Activated CD4-positive, alpha-beta memory T cell treated with anti-CD3 and anti-CD28 coated beads for 36 hours (primary cell): ENCODE data around the gene CAMKK1. TPM values are rescaled to one million over a fixed set of nuclear protein-coding genes. Genes with fewer than 3 reads are reported as not detected.

Experiments
- CTCF ChIA-PET: fragments of 350-600 bp; sonication (Branson Sonifier 250); formaldehyde crosslinking; loops from one replicate; lab custom pipeline; 2021; ENCODE audit warnings: antibody characterized with exemption, inconsistent platforms; lab: Charles Lee
- POLR2A ChIA-PET: fragments of 350-600 bp; sonication (Branson Sonifier 250); formaldehyde crosslinking; loops from one replicate; lab custom pipeline; 2021; ENCODE audit warnings: antibody characterized with exemption; lab: Charles Lee
- DNase-seq: peaks from one replicate; pipeline ENCODE4 v3.0.0-alpha.2; 2020
- H3K27ac Mint-ChIP-seq: one replicate; pipeline ENCODE4 v1.8.0; 2021; ENCODE audit warnings: mixed read lengths
- H3K27me3 Mint-ChIP-seq: one replicate; pipeline ENCODE4 v1.8.0; 2021; ENCODE audit warnings: mixed read lengths
- H3K36me3 Mint-ChIP-seq: one replicate; pipeline ENCODE4 v1.8.0; 2021; ENCODE audit warnings: mixed read lengths
- H3K4me1 Mint-ChIP-seq: one replicate; pipeline ENCODE4 v1.8.0; 2021; ENCODE audit warnings: low read depth, mixed read lengths
- H3K4me3 Mint-ChIP-seq: one replicate; pipeline ENCODE4 v1.8.0; 2021; ENCODE audit warnings: mild to moderate bottlenecking, mixed read lengths
- H3K9me3 Mint-ChIP-seq: one replicate; pipeline ENCODE4 v1.8.0; 2021; ENCODE audit warnings: mixed read lengths
- intact Hi-C: fragments of 100-400 bp; cut with micrococcal nuclease; formaldehyde crosslinking; loops from one replicate; pipeline ENCODE4 v1.15.1; 2023
- total RNA-seq, 2 experiments: library from RNA; stranded (reverse); gene quantifications; one replicate each; pipeline ENCODE4 v1.2.3, GENCODE V29; 2021

Gene CAMKK1
- total RNA-seq, 2 experiments from 2014 or later, result 3.3 to 3.9 TPM

GRCh38 chr17:3885970-3886369 lies 6.9 kb downstream of the CAMKK1 start:
- ChIA-PET POLR2A (no interaction called here), CTCF (no interaction called here)
- Mint-ChIP-seq H3K4me3 (no peak overlapping the region), H3K36me3 (no peaks in the 10 kb centered on the region), H3K4me1 (peaks cover 24% of the 10 kb centered on the region), H3K27me3 (no peaks in the 10 kb centered on the region), H3K9me3 (no peaks in the 10 kb centered on the region), H3K27ac (no peak overlapping the region)
- no peak for DNase-seq
- intact Hi-C loops, result no loop called here

GRCh38 chr17:3885271-3885670 lies 7.6 kb downstream of the CAMKK1 start:
- intact Hi-C loops, result no loop called here
- ChIA-PET POLR2A (no interaction called here), CTCF (no interaction called here)
- Mint-ChIP-seq H3K36me3 (no peaks in the 10 kb centered on the region), H3K4me1 (peaks cover 20% of the 10 kb centered on the region), H3K27me3 (no peaks in the 10 kb centered on the region), H3K4me3 (no peak overlapping the region), H3K27ac (no peak overlapping the region), H3K9me3 (no peaks in the 10 kb centered on the region)
- DNase-seq, result no peak

- H3K27me3 Mint-ChIP-seq, result no peaks in the 10 kb centered on the region
- H3K4me3 Mint-ChIP-seq, result no peak overlapping the region
- ChIA-PET CTCF (no interaction called here), POLR2A (no interaction called here)
- no peak overlapping the region for H3K27ac Mint-ChIP-seq
- no peak for DNase-seq
- no peaks in the 10 kb centered on the region for H3K36me3 Mint-ChIP-seq
- peaks cover 17% of the 10 kb centered on the region for H3K4me1 Mint-ChIP-seq
- intact Hi-C loops, result no loop called here
- no peaks in the 10 kb centered on the region for H3K9me3 Mint-ChIP-seq
These were observed 8.7 kb downstream of the CAMKK1 start for GRCh38 chr17:3884188-3884587.

GRCh38 chr17:3882276-3882675 lies 10.6 kb downstream of the CAMKK1 start:
- peaks cover 11% of the 10 kb centered on the region for H3K4me1 Mint-ChIP-seq
- intact Hi-C loops, result no loop called here
- no peak for DNase-seq

GRCh38 chr17:3880983-3881382 lies 11.9 kb downstream of the CAMKK1 start:
- ChIA-PET POLR2A (no interaction called here), CTCF (no interaction called here)
- Mint-ChIP-seq H3K27me3 (no peaks in the 10 kb centered on the region), H3K4me3 (no peak overlapping the region), H3K36me3 (no peaks in the 10 kb centered on the region), H3K9me3 (no peaks in the 10 kb centered on the region), H3K27ac (no peak overlapping the region), H3K4me1 (no peaks in the 10 kb centered on the region)
- intact Hi-C loops, result no loop called here
- DNase-seq, result no peak

More at GRCh38 chr17:3882276-3882675, 10.6 kb downstream of the CAMKK1 start:
- ChIA-PET CTCF (no interaction called here), POLR2A (no interaction called here)
- H3K27ac Mint-ChIP-seq, result no peak overlapping the region
- H3K36me3 Mint-ChIP-seq, result no peaks in the 10 kb centered on the region
- no peak overlapping the region for H3K4me3 Mint-ChIP-seq
- no peaks in the 10 kb centered on the region for H3K27me3 Mint-ChIP-seq
- H3K9me3 Mint-ChIP-seq, result no peaks in the 10 kb centered on the region

DNA sequence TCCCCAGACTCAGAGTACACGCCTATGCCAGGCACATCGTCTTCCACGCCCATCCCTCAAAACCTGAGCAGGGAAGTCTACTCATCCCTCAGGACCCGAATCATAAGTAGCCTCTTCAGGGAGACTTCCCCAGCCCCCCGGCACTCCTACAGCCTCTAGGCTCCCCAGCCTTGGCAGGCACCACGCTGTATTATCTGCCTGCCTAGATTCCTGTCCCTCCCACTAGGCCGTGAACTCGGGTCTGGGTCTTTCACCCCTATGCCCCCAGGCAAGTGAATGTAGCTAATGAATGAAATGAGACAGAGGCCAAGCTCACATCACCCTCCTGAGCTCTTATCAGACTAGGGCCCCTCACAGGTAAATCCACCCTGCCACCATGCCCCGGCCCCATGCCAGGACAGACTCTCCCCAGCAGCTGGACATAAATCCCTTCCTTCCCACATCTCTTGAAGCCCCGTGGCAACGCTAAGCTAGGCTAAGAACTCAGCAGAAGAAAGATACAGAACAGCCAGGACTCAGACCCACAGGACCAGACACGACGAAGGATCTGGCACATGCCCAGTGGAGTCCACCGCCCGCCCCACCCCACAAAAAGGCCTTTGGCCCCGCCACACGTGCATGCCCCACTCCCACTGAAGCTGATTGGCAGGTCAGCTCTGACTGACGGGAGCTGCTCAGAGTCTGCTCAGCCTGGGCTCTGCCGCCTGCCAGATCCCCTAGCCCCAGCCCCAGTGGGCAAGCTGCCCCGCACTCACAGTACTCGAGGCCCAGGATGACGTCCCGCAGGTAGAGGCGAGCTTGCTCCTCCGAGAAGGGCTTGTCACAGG lies 13.0 kb downstream of the CAMKK1 start:
- intact Hi-C loops, result no loop called here
- no peaks in the 10 kb centered on the region for H3K27me3 Mint-ChIP-seq
- no peak overlapping the region for H3K4me3 Mint-ChIP-seq
- H3K27ac Mint-ChIP-seq, result no peak overlapping the region
- no peak for DNase-seq
- POLR2A ChIA-PET, result no interaction called here
- CTCF ChIA-PET, result interaction anchor here (1.0 kb wide), 1 partner anchor 16 kb away, joined by 5 read pairs; no protein-coding TSS in a partner anchor
- H3K36me3 Mint-ChIP-seq, result no peaks in the 10 kb centered on the region
- H3K9me3 Mint-ChIP-seq, result no peaks in the 10 kb centered on the region
- H3K4me1 Mint-ChIP-seq, result no peaks in the 10 kb centered on the region

GRCh38 chr17:3879186-3879585 lies 13.7 kb downstream of the CAMKK1 start:
- no peak overlapping the region for H3K4me3 Mint-ChIP-seq
- POLR2A ChIA-PET, result no interaction called here
- CTCF ChIA-PET, result interaction anchor here (0.6 kb wide), 1 partner anchor 33 kb away, joined by 3 read pairs; the partner anchor contains the start of gene NCBP3
- no peaks in the 10 kb centered on the region for H3K27me3 Mint-ChIP-seq
- DNase-seq, result no peak
- H3K9me3 Mint-ChIP-seq, result no peaks in the 10 kb centered on the region
- intact Hi-C loops, result no loop called here
- no peaks in the 10 kb centered on the region for H3K36me3 Mint-ChIP-seq
- H3K27ac Mint-ChIP-seq, result no peak overlapping the region
- H3K4me1 Mint-ChIP-seq, result no peaks in the 10 kb centered on the region

DNA sequence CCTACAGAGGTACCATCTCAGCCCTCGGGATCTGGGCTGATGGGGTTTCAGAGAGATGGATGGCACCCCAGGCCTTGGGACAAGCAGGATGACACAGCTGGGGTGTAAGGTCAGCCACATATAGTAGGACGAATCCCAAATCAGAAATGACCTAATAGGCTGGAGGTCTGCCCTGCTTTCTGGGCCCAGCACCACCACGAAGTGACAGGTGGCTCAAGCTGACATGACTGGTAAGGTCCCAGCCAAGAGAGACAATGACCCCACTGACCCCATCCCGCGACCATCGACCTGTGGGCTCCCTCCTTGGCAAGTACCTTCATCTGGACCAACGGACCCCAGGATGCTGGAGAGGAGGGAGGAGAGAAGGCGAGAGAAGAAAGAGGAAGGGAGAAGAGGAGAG lies 15.6 kb downstream of the CAMKK1 start:
- Mint-ChIP-seq H3K27me3 (no peaks in the 10 kb centered on the region), H3K36me3 (peaks cover 5% of the 10 kb centered on the region), H3K27ac (no peak overlapping the region), H3K4me1 (no peaks in the 10 kb centered on the region), H3K4me3 (no peak overlapping the region), H3K9me3 (no peaks in the 10 kb centered on the region)
- CTCF ChIA-PET, result no interaction called here
- no peak for DNase-seq
- intact Hi-C loops, result no loop called here
- POLR2A ChIA-PET, result no interaction called here

DNA sequence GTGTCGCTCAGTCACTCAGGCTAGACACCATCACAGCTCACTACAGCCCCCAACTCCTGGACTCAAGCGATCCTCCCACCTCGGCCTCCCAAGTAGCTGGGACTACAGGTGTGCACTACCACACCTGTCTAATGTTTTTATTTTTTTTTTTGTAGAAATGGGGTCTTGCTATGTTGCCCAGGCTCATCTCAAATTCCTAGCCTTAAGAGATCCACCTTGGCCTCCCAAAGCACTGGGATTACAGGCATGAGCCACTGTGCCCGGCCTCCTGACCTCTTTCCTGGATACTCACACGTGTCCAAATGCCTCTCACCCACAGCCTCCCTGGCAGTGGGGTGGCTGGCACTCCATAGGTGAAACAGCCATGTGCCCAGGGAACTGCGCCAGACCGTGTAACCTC lies 17.5 kb downstream of the CAMKK1 start:
- Mint-ChIP-seq H3K4me3 (no peak overlapping the region), H3K9me3 (no peaks in the 10 kb centered on the region), H3K27ac (no peak overlapping the region), H3K36me3 (peaks cover 5% of the 10 kb centered on the region), H3K27me3 (no peaks in the 10 kb centered on the region), H3K4me1 (no peaks in the 10 kb centered on the region)
- ChIA-PET POLR2A (no interaction called here), CTCF (interaction anchor here (1.2 kb wide), 1 partner anchor 38 kb away, joined by 4 read pairs; no protein-coding TSS in a partner anchor)
- no peak for DNase-seq
- intact Hi-C loops, result no loop called here

DNA sequence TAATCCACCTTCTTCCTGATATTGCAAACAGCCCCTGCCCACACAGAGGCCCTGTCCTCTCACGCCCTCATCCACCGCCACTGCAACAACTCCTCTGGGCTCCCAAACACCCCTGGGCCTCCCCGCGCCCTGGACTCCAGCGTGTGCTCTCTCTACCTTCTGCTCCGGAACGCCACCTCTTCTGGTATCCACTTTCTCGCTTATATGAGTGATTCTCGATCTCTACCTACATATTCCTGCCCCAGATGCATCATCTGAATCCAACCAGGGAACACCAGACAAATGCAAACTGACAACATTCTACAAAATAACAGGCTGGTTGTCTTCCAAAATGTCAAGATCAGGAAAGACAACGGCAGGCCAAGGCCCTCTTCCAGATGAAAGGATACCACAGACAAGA lies 19.0 kb downstream of the CAMKK1 start:
- no peak for DNase-seq
- Mint-ChIP-seq H3K36me3 (peaks cover 5% of the 10 kb centered on the region), H3K27ac (no peak overlapping the region), H3K4me1 (no peaks in the 10 kb centered on the region), H3K4me3 (no peak overlapping the region), H3K27me3 (no peaks in the 10 kb centered on the region), H3K9me3 (no peaks in the 10 kb centered on the region)
- CTCF ChIA-PET, result no interaction called here
- POLR2A ChIA-PET, result no interaction called here
- intact Hi-C loops, result no loop called here

- no peaks in the 10 kb centered on the region for H3K27me3 Mint-ChIP-seq
- no peak overlapping the region for H3K27ac Mint-ChIP-seq
- no peak overlapping the region for H3K4me3 Mint-ChIP-seq
- H3K9me3 Mint-ChIP-seq, result no peaks in the 10 kb centered on the region
- no peak for DNase-seq
- H3K36me3 Mint-ChIP-seq, result peaks cover 5% of the 10 kb centered on the region
- CTCF ChIA-PET, result no interaction called here
- no peaks in the 10 kb centered on the region for H3K4me1 Mint-ChIP-seq
- intact Hi-C loops, result no loop called here
- POLR2A ChIA-PET, result no interaction called here
These were observed 22.0 kb downstream of the CAMKK1 start for GRCh38 chr17:3870871-3871306.

GRCh38 chr17:3867606-3868005 lies 25.2 kb downstream of the CAMKK1 start:
- H3K27ac Mint-ChIP-seq, result no peak overlapping the region
- intact Hi-C loops, result no loop called here
- CTCF ChIA-PET, result interaction anchor here (1.5 kb wide), 1 partner anchor 46 kb away, joined by 6 read pairs; no protein-coding TSS in a partner anchor

GRCh38 chr17:3867106-3867505 lies 25.7 kb downstream of the CAMKK1 start:
- no peaks in the 10 kb centered on the region for H3K36me3 Mint-ChIP-seq
- DNase-seq, result no peak
- no peak overlapping the region for H3K27ac Mint-ChIP-seq
- ChIA-PET POLR2A (no interaction called here), CTCF (interaction anchor here (1.5 kb wide), 1 partner anchor 47 kb away, joined by 6 read pairs; no protein-coding TSS in a partner anchor)
- H3K4me1 Mint-ChIP-seq, result no peaks in the 10 kb centered on the region
- no peak overlapping the region for H3K4me3 Mint-ChIP-seq
- H3K27me3 Mint-ChIP-seq, result no peaks in the 10 kb centered on the region
- no peaks in the 10 kb centered on the region for H3K9me3 Mint-ChIP-seq
- intact Hi-C loops, result no loop called here

More at GRCh38 chr17:3867606-3868005, 25.2 kb downstream of the CAMKK1 start:
- Mint-ChIP-seq H3K9me3 (no peaks in the 10 kb centered on the region), H3K27me3 (no peaks in the 10 kb centered on the region), H3K4me3 (no peak overlapping the region), H3K36me3 (no peaks in the 10 kb centered on the region), H3K4me1 (no peaks in the 10 kb centered on the region)
- no peak for DNase-seq
- POLR2A ChIA-PET, result no interaction called here
